Stimulated activated CD8-positive, alpha-beta memory T cell treated with anti-CD3 and anti-CD28 coated beads, Interleukin-7, amount 100 ng/mL, for 4 hours (primary cell): ENCODE measurements around the gene SH3PXD2B.
"Not testable (repeated sequence)": the region's sequence is repeated elsewhere in the genome, so short reads cannot be mapped to it uniquely, and the experiment has no call there.

Source experiments
- DNase-seq, 2 donors: peaks; one replicate each; pipeline ENCODE4 v3.0.0-alpha.2; 2020; ENCODE audit warnings: low read depth in 2 of 2

The SH3PXD2B gene

GRCh38 chr5:172399826-172400225 is 54.5 kb downstream of the SH3PXD2B start:
- DNase-seq: no peak

DNA sequence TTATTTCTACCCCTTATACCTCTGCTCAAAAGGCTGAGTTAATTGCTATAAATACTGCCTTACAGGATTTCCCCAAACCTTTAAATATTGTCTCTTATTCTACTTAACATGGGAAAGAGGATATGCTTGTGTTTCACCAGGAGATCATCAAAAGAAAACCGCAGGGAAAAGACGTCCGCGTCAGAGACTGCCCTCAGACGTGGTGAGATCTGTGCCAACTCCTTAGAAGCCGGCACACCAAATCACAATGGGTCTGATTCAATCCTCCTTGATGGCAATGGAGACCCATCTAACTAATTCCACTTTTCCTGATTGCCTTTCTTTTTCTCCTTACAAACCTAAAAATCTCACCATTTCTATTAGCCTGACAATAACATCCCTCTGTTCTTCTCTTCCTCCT is 55.0 kb downstream of the SH3PXD2B start:
- DNase-seq: no peak

GRCh38 chr5:172398645-172399044 is 55.7 kb downstream of the SH3PXD2B start:
- DNase-seq: not testable (repeated sequence)

- not testable (repeated sequence) for DNase-seq
Measured at GRCh38 chr5:172396994-172397393, 57.3 kb downstream of the SH3PXD2B start.

- no peak for DNase-seq
Measured at GRCh38 chr5:172396220-172396619, 58.1 kb downstream of the SH3PXD2B start.

- no peak for DNase-seq
Measured at GRCh38 chr5:172395483-172395882, 58.8 kb downstream of the SH3PXD2B start.

GRCh38 chr5:172389578-172390112 is 64.7 kb downstream of the SH3PXD2B start:
- DNase-seq: no peak

DNA sequence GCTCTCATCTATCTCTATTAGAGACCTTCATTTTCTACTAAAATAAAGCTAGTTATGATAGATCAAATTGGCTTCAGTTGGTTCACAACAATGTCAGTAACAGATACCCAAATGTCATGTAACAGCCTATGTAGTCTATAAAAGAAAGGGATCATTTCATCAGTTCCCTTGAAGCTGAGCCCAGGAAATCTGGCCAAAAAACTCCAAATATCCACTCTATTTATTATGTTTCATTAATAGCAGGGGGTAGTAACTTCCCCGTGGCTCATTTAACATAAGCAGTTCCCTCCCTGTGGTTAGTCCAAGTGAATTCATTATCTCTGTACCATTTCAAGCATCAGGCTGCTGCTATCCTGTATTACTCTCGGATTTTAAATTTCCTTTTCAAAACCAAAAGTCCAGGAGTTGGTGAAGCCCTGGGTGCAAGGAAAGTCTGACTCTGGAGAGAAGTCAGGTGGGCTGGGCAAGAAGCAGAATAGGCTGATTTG is 66.0 kb downstream of the SH3PXD2B start:
- DNase-seq: no peak

DNA sequence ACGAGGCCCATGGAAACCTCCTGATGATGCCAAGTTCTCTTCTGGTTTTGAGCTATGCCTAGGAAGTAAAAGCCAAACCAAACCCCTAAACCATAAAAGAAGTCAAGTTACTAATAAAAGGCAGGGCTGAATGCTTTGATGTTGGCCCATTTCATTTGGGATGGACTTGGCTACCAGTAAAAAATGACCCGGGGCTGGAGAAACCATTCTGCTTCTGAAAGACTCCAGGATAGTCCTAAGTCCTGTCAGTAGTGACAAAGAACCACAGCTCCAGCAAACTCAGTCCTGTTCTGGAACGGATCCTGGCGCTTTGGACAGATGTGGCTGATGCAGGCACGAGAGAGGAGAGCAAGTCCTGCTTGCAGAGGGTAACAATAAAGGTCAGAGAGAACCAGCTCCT is 68.6 kb downstream of the SH3PXD2B start:
- DNase-seq: no peak

- DNase-seq: no peak
Measured at GRCh38 chr5:172385010-172385563, 69.2 kb downstream of the SH3PXD2B start.

- DNase-seq: no peak
Measured at GRCh38 chr5:172383191-172383802, 71.0 kb downstream of the SH3PXD2B start.

DNA sequence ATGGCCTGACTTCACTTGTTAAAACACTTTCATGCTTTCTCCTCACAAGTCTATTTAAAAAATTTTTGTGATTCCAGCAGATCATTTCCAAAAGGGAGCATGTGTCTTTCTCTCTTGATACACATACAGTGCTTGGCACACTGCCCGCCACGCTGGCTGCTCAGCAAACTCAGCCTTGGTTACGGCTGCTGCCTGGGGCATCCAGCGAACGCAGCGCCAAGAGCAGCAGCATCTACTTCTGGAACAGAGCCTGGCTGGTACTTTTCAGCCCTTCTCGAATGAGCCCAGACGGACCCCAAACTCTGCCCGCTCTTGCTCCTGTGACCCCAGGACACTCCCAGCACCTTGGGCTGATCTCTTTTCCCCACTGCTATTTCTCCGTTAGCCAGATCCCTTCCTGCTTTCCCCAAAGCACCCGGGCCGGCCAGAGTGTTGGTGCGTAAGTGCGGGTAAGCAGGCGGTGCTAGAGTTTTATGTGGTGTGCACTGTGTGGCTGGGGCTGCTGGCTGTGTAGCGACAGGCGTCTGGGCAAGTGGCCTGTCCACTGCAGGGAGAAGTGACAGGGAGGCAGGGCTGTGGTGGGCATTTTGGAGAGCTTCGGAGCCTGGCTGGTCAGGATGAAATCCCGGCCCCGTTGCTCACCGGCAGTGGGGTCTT is 73.2 kb downstream of the SH3PXD2B start:
- DNase-seq: no peak

DNA sequence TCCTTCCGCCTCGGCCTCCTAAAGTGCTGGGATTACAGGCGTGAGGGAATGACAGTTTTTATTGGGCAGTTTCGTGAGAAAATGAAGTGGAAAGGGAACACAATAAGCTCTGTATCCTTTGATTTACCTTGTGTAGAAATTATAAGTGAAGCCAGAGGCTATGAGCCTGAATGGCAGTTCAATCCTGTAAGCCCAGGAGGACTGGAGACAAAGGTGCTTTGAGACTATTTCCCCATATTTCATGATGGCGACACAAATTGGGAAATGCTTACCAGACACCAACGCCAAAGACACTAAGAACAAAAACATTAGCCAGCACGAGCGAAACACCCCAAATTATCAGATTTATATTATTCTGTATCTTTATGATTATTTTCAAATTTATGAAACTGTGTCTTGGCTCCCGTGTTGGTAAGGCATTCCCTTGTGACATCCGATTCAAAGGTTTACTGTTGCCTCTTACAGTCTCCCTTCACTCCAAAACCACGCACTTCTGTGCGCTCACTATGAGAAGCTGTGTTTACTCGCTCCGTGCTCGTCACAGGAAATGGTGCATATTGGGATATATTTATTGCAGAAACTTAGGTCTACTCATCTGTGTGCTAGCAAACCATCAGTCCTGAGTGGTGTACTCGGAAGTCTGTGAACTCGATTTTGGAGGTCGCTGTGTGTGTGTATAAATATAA is 73.9 kb downstream of the SH3PXD2B start:
- no peak for DNase-seq

- no peak for DNase-seq
Measured at GRCh38 chr5:172379481-172379880, 74.8 kb downstream of the SH3PXD2B start.

DNA sequence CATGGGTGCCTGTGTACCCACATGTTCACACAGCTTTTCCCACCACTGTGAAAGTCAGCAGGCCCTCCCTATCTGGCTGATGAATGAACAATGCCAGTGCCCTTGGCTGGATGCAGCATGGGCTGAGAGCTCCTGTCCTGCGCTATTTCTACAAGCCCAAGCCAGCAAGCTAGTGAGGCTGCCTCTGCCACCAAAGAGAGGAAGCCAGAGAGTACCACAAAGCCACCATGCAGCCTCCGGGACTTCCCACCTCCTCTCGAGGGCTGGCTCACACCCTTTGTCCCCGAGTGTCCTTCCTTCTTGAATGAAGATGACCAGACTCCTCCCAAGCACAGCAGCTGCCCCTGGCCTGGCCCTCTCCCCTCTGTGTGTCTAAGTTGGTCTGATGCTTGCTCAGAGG is 76.5 kb downstream of the SH3PXD2B start:
- DNase-seq: no peak

GRCh38 chr5:172377438-172377837 is 76.9 kb downstream of the SH3PXD2B start:
- no peak for DNase-seq

- no peak for DNase-seq
Measured at GRCh38 chr5:172374783-172375182, 79.5 kb downstream of the SH3PXD2B start.

GRCh38 chr5:172373680-172374079 is 80.6 kb downstream of the SH3PXD2B start:
- no peak for DNase-seq

DNA sequence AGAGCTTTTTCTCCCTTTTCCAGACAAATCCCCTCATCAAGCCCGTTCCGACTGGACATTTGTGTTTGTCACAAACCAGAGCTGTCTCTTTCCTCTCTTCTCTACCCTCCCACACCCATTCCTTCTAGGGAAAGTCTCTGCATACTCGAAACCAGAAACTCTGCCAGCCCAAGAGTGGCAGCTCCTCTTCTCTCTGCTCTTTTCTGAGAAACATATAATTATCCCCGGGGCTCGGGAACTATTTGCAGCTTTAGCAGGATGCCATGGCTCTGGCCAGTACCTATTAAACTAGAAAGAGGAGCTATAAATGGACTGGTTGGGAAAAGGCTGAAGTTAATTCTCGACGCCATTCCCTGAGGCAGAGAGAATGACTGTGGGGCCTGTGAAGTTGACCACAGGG is 82.6 kb downstream of the SH3PXD2B start:
- DNase-seq: no peak

- DNase-seq: no peak
Measured at GRCh38 chr5:172370648-172371545, 83.4 kb downstream of the SH3PXD2B start.

DNA sequence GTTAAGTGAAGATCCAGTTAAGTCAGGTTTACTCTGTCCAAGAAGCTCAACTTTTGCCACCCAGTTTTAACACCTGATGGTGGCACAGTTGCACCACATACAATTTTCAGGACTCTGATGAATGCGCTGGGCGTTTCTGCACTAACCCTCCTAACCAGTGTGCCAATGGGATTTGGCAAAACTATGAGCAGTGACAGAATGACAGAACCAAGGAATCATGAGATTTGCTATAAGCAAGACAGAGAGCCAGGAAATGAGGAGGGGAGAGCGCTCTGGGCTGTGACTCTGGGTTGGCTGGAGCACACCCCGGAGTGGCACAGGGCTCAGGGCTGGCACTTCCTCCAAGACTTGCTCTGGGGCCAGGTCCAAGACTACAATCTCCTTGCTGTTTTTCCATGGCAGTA is 84.1 kb downstream of the SH3PXD2B start:
- DNase-seq: no peak
